ENCODE data around the gene GNMT. TPM values are rescaled to one million over a fixed set of nuclear protein-coding genes. Genes with fewer than 3 reads are reported as not detected.

Gene GNMT
- total and polyA plus RNA-seq, 9 of the 15 experiments (the other 6 are each of a cell fraction or from before 2014, with no cell fraction given): 0.11 to 0.29 (median 0.15) TPM; not detected in 6

DNA sequence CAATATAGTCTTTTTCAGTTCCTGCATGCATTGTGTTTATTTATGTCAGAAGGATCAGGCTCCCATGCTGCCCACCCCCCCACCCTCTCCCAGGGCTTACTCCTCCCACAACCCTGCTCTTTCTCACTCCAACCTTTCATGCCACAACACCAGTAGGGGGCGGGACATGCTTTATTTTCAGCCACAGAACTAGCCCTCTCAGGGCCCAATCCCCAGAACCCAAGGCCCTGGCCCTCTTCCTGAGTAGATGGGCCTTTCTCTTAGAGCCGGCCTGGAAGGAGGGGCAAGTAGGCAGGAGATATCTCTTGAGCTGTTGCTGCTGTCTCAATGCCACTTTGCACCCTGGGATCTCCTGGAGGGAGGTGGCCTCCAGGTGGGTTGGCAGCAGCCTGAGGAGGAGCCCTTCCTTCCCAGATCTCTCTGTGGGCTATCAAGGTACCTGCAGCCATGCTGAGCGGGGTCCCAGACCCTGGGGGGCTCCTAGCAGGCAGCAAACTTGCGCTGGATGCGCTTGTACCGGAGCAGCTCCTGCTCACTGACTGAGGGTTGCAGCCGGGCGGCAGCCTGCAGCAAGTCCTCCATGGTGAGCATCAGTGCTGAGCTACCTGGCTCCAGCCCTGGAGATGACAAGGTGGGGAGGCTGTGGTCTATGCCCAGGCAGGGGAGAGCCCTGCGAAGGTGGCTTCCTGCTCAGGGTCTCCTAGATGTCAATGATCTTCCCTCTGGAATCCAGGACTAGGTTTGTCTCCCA is 3.5 kb downstream of the GNMT start (continued):
- TF ChIP-seq ZNF354B (CRISPR knock-in tag; IDR thresholded peaks at IDR 0.05): no peak
- TF ChIP-seq ZNF274 (IDR thresholded peaks at IDR 0.05; ENCODE audit: borderline replicate concordance, low read depth, low read length): no peak
- TF ChIP-seq, protein P1, sequence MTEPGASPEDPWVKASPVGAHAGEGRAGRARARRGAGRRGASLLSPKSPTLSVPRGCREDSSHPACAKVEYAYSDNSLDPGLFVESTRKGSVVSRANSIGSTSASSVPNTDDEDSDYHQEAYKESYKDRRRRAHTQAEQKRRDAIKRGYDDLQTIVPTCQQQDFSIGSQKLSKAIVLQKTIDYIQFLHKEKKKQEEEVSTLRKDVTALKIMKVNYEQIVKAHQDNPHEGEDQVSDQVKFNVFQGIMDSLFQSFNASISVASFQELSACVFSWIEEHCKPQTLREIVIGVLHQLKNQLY (CRISPR knock-in tag; conservative IDR thresholded peaks at IDR 0.05): no peak
- no peak for TF ChIP-seq IRF2 (CRISPR knock-in tag; IDR thresholded peaks at IDR 0.05)
- TF ChIP-seq, protein P2, sequence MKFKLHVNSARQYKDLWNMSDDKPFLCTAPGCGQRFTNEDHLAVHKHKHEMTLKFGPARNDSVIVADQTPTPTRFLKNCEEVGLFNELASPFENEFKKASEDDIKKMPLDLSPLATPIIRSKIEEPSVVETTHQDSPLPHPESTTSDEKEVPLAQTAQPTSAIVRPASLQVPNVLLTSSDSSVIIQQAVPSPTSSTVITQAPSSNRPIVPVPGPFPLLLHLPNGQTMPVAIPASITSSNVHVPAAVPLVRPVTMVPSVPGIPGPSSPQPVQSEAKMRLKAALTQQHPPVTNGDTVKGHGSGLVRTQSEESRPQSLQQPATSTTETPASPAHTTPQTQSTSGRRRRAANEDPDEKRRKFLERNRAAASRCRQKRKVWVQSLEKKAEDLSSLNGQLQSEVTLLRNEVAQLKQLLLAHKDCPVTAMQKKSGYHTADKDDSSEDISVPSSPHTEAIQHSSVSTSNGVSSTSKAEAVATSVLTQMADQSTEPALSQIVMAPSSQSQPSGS (CRISPR knock-in tag; IDR thresholded peaks at IDR 0.05): no peak
- TF ChIP-seq, protein P3, sequence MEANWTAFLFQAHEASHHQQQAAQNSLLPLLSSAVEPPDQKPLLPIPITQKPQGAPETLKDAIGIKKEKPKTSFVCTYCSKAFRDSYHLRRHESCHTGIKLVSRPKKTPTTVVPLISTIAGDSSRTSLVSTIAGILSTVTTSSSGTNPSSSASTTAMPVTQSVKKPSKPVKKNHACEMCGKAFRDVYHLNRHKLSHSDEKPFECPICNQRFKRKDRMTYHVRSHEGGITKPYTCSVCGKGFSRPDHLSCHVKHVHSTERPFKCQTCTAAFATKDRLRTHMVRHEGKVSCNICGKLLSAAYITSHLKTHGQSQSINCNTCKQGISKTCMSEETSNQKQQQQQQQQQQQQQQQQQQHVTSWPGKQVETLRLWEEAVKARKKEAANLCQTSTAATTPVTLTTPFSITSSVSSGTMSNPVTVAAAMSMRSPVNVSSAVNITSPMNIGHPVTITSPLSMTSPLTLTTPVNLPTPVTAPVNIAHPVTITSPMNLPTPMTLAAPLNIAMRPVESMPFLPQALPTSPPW (CRISPR knock-in tag; IDR thresholded peaks at IDR 0.05): peak; percentile 69
- no peak for TF ChIP-seq HSF4 (CRISPR knock-in tag; IDR thresholded peaks at IDR 0.05; ENCODE audit: borderline replicate concordance)
- no peak for TF ChIP-seq SIRT6 (IDR thresholded peaks at IDR 0.05; ENCODE audit: low read depth, low read length)
- no peak for TF ChIP-seq NONO (IDR thresholded peaks at IDR 0.05; ENCODE audit: low read depth in 2 of 2, low read length in 1 of 2)
- 0 out of 2 replicates have a peak, but pooled peaks have one; percentile 17 for TF ChIP-seq HCFC1 (IDR thresholded peaks at IDR 0.05; ENCODE audit: low read depth, low read length)
- no peak for TF ChIP-seq ZNF23 (CRISPR knock-in tag; IDR thresholded peaks at IDR 0.05)
- TF ChIP-seq, protein P4, sequence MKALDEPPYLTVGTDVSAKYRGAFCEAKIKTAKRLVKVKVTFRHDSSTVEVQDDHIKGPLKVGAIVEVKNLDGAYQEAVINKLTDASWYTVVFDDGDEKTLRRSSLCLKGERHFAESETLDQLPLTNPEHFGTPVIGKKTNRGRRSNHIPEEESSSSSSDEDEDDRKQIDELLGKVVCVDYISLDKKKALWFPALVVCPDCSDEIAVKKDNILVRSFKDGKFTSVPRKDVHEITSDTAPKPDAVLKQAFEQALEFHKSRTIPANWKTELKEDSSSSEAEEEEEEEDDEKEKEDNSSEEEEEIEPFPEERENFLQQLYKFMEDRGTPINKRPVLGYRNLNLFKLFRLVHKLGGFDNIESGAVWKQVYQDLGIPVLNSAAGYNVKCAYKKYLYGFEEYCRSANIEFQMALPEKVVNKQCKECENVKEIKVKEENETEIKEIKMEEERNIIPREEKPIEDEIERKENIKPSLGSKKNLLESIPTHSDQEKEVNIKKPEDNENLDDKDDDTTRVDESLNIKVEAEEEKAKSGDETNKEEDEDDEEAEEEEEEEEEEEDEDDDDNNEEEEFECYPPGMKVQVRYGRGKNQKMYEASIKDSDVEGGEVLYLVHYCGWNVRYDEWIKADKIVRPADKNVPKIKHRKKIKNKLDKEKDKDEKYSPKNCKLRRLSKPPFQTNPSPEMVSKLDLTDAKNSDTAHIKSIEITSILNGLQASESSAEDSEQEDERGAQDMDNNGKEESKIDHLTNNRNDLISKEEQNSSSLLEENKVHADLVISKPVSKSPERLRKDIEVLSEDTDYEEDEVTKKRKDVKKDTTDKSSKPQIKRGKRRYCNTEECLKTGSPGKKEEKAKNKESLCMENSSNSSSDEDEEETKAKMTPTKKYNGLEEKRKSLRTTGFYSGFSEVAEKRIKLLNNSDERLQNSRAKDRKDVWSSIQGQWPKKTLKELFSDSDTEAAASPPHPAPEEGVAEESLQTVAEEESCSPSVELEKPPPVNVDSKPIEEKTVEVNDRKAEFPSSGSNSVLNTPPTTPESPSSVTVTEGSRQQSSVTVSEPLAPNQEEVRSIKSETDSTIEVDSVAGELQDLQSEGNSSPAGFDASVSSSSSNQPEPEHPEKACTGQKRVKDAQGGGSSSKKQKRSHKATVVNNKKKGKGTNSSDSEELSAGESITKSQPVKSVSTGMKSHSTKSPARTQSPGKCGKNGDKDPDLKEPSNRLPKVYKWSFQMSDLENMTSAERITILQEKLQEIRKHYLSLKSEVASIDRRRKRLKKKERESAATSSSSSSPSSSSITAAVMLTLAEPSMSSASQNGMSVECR (CRISPR knock-in tag; IDR thresholded peaks at IDR 0.05): no peak
- no peak for TF ChIP-seq LARP7 (IDR thresholded peaks at IDR 0.05)
- TF ChIP-seq ZNF79 (CRISPR knock-in tag; IDR thresholded peaks at IDR 0.05; ENCODE audit: low read depth): no peak
- TF ChIP-seq, protein P5, sequence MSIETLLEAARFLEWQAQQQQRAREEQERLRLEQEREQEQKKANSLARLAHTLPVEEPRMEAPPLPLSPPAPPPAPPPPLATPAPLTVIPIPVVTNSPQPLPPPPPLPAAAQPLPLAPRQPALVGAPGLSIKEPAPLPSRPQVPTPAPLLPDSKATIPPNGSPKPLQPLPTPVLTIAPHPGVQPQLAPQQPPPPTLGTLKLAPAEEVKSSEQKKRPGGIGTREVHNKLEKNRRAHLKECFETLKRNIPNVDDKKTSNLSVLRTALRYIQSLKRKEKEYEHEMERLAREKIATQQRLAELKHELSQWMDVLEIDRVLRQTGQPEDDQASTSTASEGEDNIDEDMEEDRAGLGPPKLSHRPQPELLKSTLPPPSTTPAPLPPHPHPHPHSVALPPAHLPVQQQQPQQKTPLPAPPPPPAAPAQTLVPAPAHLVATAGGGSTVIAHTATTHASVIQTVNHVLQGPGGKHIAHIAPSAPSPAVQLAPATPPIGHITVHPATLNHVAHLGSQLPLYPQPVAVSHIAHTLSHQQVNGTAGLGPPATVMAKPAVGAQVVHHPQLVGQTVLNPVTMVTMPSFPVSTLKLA (conservative IDR thresholded peaks at IDR 0.05): no peak
- no peak for TF ChIP-seq CTBP1 (IDR thresholded peaks at IDR 0.05; ENCODE audit: borderline replicate concordance)
- TF ChIP-seq, protein P6, sequence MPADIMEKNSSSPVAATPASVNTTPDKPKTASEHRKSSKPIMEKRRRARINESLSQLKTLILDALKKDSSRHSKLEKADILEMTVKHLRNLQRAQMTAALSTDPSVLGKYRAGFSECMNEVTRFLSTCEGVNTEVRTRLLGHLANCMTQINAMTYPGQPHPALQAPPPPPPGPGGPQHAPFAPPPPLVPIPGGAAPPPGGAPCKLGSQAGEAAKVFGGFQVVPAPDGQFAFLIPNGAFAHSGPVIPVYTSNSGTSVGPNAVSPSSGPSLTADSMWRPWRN (IDR thresholded peaks at IDR 0.05; ENCODE audit: low read depth): no peak

All from K562 (cell line).